Erythroblast (primary cell): ENCODE measurements around the gene ZNF529.

Experiments used
- DNase-seq, 2 experiments: peaks; one replicate each; lab custom pipeline; 2025; lab: John Stamatoyannopoulos, UW
- GATA1 ChIP-seq: IDR thresholded peaks from 2 replicates; pipeline ENCODE4 v1.6.1; 2011; ENCODE audit warnings: low read depth, mild to moderate bottlenecking, control low read depth, low read length, moderate library complexity
- POLR2A ChIP-seq: IDR thresholded peaks from 2 replicates; pipeline ENCODE4 v1.6.1; 2011; ENCODE audit warnings: mild to moderate bottlenecking, low read length

ZNF529 gene

DNA sequence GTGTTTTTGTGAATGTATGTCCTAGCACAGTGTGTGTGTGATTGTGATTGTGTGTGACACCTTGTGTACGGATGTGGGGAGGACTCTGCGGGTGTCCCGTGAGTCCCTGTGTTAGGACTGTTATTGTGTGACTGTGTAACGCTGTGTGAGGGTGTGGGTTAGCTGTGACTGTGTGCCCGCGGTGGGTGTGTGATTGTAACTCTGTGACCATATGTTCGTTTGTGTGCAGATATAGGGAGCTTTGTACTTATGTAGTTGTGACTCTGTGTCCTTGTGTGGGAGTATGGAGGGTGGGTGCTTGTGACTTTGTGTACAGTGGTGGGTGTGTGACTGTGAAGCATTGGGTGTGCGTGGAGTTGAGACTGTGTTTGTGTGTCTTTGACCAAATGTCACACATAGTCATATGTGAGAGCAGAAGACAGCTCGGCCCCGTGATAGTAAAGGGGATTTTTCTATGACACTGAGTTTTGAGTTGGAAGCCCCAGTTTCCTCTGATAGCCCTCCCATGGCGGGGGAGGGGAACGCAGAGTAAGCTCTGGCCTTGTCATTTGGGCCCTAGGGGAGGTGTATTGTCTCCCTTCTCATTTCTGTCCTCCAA is 44.1 kb downstream of the ZNF529 start:
- no peak for TF ChIP-seq POLR2A
- no peak for TF ChIP-seq GATA1
- DNase-seq = peak in 1 of 2 experiments; percentile 64

DNA sequence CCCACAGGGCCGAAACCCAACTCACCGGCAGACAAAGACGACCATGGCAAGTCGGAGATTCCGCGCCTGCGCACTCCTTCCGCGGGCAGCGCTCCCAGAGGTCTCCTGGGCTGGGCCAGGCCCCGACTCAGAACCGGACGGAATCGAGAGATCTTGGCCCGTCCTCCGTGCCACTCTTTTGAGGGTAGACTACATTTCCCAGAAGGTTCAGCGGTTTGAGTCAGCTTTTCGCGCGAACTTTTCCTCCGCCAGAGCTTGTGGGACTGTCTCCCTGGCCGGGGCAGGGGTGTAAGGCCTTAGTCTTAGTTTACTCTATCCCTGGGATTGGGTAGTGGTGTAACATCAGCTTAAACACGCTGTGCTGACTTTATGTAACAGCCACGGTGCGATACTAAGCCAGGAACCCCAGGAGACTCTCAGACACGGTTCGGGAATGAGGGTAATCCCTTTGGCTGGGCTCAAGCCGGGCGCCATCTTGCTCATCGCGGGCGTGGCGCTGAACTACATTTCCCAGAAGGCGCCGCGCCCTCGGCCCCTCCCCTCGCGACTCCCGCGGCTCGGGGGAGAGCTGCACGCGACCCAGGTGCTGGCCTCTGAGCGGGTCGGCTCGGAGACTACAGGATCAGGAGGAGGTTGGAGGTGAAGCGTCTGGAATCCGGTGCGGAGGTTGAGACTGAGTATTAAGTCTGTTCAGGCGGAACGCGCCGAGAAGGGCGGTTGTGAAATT is 44.7 kb downstream of the ZNF529 start, which contains the start of gene ZNF260:
Gene ZNF260 (minus strand): TSS at position 78 of the 727 bp plus-strand sequence. CDS start 13,033 bp downstream, outside the sequence.
- TF ChIP-seq POLR2A (peak; percentile 90), GATA1 (no peak)
- peak; percentile 97 for DNase-seq

DNA sequence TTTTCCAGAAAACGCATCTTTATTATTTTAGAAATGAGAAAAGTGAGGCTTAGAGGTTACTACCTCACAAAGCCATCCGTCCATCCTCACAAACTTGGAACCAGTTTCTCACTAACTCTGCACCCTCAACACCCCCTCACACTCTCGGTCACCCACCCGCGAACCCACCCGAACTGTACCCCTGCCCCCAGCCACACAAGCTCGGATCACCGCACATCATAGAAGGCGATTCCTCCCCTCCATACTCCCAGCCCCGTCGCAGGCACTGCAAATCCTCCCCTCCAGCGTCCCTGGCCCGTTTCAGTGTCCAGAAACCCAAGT is 45.3 kb downstream of the ZNF529 start:
- no peak for TF ChIP-seq GATA1
- TF ChIP-seq POLR2A = no peak
- no peak for DNase-seq

DNA sequence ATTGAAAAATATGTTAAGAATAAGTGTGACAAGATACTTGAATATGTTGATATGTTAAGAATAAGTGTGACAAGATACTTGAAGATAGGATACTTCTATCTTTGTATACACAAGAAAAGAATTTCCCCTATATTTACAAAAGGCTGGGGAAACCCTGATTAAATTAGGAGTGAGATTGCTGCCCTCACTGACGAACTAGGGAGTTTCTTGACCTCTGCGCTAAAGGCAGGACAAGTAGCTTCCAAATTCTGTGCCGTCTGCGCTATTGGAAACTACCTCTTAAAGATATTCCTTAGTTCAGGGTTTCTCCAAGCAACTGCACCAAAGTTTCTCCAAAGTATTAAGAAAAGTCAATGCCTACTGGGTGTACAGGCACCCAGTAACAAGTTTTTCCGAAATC is 45.8 kb downstream of the ZNF529 start:
- no peak for DNase-seq

DNA sequence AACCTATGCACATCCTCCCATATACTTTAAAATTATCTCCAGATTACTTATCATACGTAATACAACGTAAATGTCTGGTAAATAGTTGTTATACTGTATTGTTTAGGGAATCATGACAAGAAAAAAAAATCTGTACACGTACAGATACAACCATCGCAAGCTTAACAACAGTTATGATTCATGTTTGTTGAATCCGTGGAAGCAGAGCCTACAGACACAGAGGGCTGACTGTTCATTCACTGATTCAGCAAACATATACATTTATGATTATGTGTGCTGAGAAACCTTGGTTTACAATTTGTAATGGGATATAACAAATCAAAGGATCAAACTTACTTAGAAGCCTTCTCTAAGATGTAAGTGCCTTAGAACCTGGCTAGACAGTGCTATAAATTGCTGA is 46.5 kb downstream of the ZNF529 start:
- TF ChIP-seq POLR2A (no peak), GATA1 (no peak)
- DNase-seq = no peak

More for the DNA sequence above, 45.8 kb downstream of the ZNF529 start:
- no peak for TF ChIP-seq GATA1
- TF ChIP-seq POLR2A = no peak

DNA sequence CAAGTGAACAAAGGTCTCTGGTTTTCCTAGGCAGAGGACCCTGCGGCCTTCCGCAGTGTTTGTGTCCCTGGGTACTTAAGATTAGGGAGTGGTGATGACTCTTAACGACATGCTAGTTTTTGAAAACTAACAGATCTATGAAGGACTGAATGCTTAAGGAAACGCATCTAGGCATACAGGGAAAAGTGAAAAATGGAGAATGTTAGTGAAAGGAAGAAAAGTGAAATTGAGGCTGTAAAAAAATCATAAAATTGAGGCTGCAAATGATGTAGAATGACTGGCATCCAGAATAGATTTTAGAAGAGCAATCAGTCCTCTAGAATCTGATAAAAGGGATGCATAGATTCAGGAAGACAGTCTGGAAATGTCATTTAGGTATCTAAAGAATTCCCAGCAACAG is 48.5 kb downstream of the ZNF529 start:
- DNase-seq = no peak
- TF ChIP-seq POLR2A (no peak), GATA1 (no peak)

DNA sequence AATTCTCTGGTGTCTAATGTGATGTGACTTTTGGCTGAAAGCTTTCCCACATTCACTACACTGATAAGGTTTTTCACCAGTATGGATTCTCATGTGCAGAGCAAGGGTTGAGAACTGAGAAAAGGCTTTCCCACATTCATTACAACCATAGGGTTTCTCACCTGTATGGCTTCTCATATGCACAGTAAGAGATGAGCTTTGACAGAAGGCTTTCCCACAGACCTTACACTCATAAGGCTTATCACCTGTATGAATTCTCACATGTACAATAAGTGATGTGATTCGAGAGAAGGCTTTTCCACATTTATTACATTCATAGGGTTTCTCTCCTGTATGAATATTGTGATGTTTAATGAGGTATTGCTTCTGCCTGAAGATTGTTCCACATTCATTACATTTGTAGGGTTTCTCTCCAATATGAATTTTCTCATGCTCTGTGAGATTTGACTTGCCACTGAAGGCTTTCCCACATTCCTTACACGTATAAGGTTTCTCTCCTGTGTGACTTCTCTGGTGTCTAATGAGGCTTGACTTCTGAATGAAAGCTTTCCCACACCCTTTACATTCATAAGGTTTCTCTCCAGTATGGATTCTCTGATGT is 59.0 kb downstream of the ZNF529 start:
- DNase-seq = no peak
- TF ChIP-seq GATA1 = no peak
- no peak for TF ChIP-seq POLR2A

DNA sequence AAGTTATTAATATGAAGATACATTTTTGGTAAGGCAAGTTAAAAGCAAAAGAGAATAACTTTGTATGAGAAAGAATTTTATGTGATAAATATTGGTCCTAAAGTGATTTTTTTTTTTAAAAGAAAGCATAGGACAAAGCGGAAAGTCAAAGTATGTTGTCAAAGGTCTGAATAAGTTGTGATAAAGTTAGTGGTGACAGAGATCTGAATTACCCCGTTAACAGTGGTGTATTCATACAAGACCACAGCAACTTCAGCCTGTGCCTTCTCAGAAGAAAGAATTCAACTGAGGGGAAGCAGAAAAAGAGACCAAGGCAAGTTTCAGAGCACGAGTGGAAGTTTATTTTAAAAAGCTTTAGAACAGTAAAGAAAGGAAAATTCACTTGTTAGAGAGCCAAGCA is 64.8 kb downstream of the ZNF529 start:
- DNase-seq = no peak
- no peak for TF ChIP-seq POLR2A
- TF ChIP-seq GATA1 = no peak

DNA sequence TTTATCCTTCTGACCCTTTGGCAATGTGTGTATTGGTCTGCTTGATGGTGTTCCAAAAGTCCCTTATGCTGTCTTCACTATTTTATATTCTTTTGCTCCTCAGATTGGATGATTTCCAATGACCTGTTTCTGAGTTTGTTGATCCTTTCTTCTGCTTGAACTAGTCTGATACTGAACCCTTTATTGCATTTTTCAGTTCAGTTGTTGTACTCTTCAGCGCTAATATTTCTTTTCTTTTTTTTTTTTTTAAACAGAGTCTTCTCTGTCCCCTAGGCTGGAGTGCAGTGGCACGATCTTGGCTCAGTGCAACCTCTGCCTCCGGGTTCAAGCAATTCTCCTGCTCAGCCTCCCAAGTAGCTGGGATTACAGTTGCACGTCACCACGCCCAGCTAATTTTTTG is 71.1 kb downstream of the ZNF529 start:
- TF ChIP-seq POLR2A (no peak), GATA1 (no peak)
- no peak for DNase-seq

DNA sequence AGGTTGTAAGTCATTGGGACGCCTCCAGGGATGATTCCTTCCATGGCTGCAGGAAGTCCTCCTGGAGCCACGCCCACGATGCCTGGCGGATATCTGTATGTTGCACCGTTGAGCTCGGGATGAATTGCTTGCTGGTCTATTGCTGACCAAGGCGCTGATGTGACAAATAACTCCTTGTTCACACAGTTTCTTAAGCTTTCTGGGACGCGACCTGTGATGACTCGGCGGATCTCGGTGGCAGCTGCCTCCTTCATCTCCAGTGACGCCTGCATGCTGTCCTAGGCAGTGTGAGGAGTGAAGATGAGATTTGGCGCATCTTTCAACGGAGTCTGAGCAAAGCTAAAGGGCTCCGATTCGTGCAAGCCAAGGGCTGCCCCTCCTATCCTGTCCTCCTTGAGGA is 76.1 kb downstream of the ZNF529 start:
- TF ChIP-seq GATA1 (no peak), POLR2A (no peak)
- DNase-seq = no peak
